Measurements from ENCODE around the gene ECT2.

The ECT2 gene

GRCh38 chr3:172705170-172705569, 45.4 kb upstream of the ECT2 start:
- Mint-ChIP-seq H3K4me1 (peaks cover 30% of the 10 kb centered on the region), H3K27me3 (ENCODE audit: low read depth, poor library complexity) (peaks cover 3% of the 10 kb centered on the region), H3K9me3 (no peaks in the 10 kb centered on the region), H3K4me3 (no peak overlapping the region), H3K36me3 (ENCODE audit: low read depth) (no peaks in the 10 kb centered on the region), H3K27ac (no peak overlapping the region)
- DNase-seq: no peak
- TF ChIP-seq, protein P1, sequence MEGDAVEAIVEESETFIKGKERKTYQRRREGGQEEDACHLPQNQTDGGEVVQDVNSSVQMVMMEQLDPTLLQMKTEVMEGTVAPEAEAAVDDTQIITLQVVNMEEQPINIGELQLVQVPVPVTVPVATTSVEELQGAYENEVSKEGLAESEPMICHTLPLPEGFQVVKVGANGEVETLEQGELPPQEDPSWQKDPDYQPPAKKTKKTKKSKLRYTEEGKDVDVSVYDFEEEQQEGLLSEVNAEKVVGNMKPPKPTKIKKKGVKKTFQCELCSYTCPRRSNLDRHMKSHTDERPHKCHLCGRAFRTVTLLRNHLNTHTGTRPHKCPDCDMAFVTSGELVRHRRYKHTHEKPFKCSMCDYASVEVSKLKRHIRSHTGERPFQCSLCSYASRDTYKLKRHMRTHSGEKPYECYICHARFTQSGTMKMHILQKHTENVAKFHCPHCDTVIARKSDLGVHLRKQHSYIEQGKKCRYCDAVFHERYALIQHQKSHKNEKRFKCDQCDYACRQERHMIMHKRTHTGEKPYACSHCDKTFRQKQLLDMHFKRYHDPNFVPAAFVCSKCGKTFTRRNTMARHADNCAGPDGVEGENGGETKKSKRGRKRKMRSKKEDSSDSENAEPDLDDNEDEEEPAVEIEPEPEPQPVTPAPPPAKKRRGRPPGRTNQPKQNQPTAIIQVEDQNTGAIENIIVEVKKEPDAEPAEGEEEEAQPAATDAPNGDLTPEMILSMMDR (IDR thresholded peaks at IDR 0.05): no peak

- Mint-ChIP-seq H3K36me3 (ENCODE audit: low read depth) (no peaks in the 10 kb centered on the region), H3K4me3 (no peak overlapping the region), H3K27me3 (ENCODE audit: low read depth, poor library complexity) (peaks cover 6% of the 10 kb centered on the region), H3K9me3 (no peaks in the 10 kb centered on the region), H3K4me1 (peaks cover 34% of the 10 kb centered on the region), H3K27ac (no peak overlapping the region)
- TF ChIP-seq, protein P1 (IDR thresholded peaks at IDR 0.05): no peak
- DNase-seq: no peak
Observed at GRCh38 chr3:172707030-172707429, 43.5 kb upstream of the ECT2 start.

DNA sequence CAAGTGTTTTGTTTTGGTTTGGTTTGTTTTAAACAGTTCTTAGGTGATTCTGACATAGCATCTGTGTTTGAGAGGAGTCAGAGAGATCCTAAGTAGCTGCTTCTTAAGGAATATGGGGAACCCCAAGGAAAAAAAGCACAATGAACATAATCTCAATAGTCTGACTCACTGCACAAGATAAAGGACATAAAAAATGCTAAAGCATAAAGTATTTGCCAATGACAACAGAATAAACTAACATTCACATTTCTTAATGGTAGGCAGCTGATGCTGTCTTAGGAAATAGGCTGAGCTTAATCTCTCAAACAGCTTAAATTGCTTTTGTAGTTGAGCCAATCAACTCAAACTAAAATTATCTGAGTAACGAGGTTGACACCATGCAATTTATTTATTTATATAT, 42.6 kb upstream of the ECT2 start:
- Mint-ChIP-seq H3K4me1 (peaks cover 30% of the 10 kb centered on the region), H3K36me3 (ENCODE audit: low read depth) (no peaks in the 10 kb centered on the region), H3K27ac (no peak overlapping the region), H3K27me3 (ENCODE audit: low read depth, poor library complexity) (peaks cover 6% of the 10 kb centered on the region), H3K9me3 (no peaks in the 10 kb centered on the region), H3K4me3 (no peak overlapping the region)
- TF ChIP-seq, protein P1 (IDR thresholded peaks at IDR 0.05): no peak
- no peak for DNase-seq

DNA sequence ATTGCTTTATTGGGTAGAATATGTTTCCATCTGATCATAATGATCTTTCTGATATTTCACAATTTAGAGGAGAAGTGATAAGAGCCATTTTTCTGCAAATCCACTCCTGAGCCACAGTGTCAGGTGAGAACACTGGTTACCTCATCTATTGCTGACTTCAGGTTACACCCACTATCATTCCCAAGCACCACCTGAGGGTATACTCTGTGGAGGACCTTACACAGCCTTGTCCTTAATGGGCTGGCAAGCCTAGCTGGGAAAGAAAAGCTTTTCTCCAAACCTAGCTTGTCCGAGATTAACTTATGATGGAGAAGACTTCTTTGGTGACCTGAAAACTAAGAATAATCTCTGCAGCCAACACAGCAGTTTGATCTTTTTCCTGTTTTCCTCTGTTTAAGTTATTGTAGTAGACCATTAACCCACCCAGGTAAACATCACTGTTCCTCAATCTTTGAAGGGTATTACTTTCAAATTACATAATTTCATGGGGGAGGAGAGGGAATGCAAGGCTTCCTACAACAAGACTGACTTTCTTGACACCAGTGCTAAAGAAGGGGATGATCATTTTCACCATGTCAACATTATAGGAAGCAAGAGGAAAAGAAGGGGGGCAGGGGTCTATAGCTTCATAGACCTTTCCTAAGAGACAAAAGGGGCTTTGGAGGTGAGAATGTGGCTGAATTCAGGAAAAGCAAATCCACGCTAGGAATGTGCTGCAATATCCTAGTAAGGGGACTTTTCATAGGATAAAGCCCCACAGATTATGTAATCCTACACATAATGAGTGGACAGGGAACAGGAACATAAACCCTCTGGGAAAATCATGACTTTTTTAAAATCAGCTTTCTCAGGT, 41.4 kb upstream of the ECT2 start:
- Mint-ChIP-seq H3K4me1 (peaks cover 35% of the 10 kb centered on the region), H3K27ac (no peak overlapping the region), H3K4me3 (peak overlapping the region; percentile 94)

DNA sequence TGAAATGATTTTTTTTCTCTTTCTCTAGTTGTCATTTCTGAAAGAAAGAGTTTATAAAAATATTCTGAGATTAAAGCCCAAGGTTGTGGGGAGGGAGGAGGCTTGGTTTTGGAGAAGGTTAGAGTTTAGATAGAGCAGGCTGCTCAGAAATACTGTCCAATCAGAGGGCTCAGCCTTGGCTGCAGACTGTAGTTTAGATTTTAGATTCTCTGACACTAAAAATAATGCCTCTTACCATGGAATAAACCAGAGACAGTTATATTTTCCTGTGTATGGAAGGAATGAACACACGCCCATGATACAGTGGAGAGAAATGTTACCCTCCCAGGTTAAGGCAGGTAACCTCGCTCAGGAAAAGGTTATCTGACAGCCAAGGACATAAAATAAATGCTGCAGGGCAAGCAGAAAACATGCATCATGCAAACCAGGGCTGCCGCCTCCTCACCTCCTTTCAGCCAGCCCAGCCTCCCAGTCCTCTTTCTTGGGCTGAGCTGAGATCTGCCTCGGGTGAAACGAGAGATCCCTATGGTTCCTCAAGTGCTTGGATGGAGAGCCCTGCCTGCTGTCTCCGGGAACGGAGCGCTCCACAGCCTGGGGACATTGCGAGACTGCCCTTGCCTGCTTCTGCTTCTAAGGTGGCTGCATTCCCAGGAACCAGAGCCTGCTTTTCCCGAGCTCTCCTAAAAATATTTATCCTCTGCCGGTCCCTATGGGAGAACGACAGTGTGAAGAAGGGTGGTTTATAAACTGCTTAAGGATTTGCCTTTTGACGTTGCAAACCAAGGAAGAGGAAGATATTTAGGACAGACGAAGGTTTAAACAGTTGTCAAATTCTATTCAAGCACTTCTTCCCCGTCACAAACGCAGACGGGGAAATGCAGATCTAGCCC, 40.5 kb upstream of the ECT2 start:
- peak overlapping the region; percentile 94 for H3K4me3 Mint-ChIP-seq
- no peaks in the 10 kb centered on the region for H3K9me3 Mint-ChIP-seq
- H3K27me3 Mint-ChIP-seq (ENCODE audit: low read depth, poor library complexity): peaks cover 6% of the 10 kb centered on the region
- H3K4me1 Mint-ChIP-seq: peaks cover 35% of the 10 kb centered on the region
- TF ChIP-seq, protein P1 (IDR thresholded peaks at IDR 0.05): no peak
- H3K27ac Mint-ChIP-seq: peak overlapping the region; percentile 71
- peak; percentile 45 for DNase-seq
- no peaks in the 10 kb centered on the region for H3K36me3 Mint-ChIP-seq (ENCODE audit: low read depth)

More for the DNA sequence above, 41.4 kb upstream of the ECT2 start:
- DNase-seq: no peak
- peaks cover 6% of the 10 kb centered on the region for H3K27me3 Mint-ChIP-seq (ENCODE audit: low read depth, poor library complexity)
- no peaks in the 10 kb centered on the region for H3K36me3 Mint-ChIP-seq (ENCODE audit: low read depth)
- no peaks in the 10 kb centered on the region for H3K9me3 Mint-ChIP-seq
- TF ChIP-seq, protein P1 (IDR thresholded peaks at IDR 0.05): no peak
